ENCODE measurements around the gene CDH4. TPM values are rescaled to one million over a fixed set of nuclear protein-coding genes. Genes with fewer than 3 reads are reported as not detected.

Gene CDH4
- total and polyA plus RNA-seq, 2 of the 8 experiments (the other 6 are each of a cell fraction or from before 2014, with no cell fraction given) = 4.3 to 7.9 TPM

DNA sequence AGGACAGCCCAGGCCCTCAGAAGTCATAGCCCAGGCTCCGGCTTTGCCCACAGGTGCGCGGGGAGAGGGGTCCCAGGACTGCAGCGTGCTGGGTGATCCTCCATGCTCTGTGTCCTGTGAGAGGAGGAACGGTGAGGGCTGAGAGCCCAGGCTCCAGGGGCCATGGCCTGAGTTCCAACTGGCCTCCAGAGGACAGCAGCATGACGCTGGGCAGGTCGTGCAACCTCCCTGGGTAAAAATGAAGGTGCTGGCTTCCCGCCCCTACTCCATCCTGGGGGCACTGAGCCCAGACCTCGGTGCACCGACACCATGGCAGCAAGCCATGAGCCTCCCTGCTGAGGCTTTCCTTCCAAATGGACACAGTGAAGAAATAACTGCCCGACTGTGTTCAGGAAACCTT lies 508.3 kb downstream of the CDH4 start:
- H4K91ac ChIP-seq (replicated peaks; ENCODE audit: insufficient read length, low read length) = no peak overlapping the region
- DNase-seq (ENCODE audit: low read depth in 1 of 2, low spot score in 2 of 2) (no peak), FAIRE-seq (no peak)
- no peak overlapping the region for H2AFZ ChIP-seq (ENCODE audit: low read length)
- no peak overlapping the region for H4K5ac ChIP-seq (ENCODE audit: insufficient read length, low read depth, low read length)
- no peak overlapping the region for H3K4me2 ChIP-seq (ENCODE audit: insufficient read depth in 1 of 2, low read depth in 2 of 2, low read length in 2 of 2)
- no peak overlapping the region for H2BK120ac ChIP-seq (replicated peaks; ENCODE audit: low read depth, low read length)
- no peak overlapping the region for H3K14ac ChIP-seq (ENCODE audit: insufficient read length)
- H3K9me3 ChIP-seq (ENCODE audit: insufficient read depth in 2 of 2, low read depth in 1 of 2, low read length in 1 of 2) = no peaks in the 10 kb centered on the region
- H4K20me1 ChIP-seq (replicated peaks in 1 of 2; ENCODE audit: control insufficient read depth in 1 of 2, insufficient read depth in 2 of 2, low read length in 2 of 2) = peaks cover 0 to 6% of the 10 kb centered on the region in 2 experiments
- H3K36me3 ChIP-seq (ENCODE audit: control insufficient read depth in 2 of 4, insufficient read depth in 4 of 4, low read length in 3 of 4) = no peaks in the 10 kb centered on the region
- POLR2A ChIA-PET (ENCODE audit: partially characterized antibody) = no interaction called here
- H3K56ac ChIP-seq (replicated peaks; ENCODE audit: insufficient read length, low read depth, low read length) = no peak overlapping the region
- no peak overlapping the region for H2BK20ac ChIP-seq (ENCODE audit: low read length)
- H3K23me2 ChIP-seq (ENCODE audit: low read depth, low read length) = peaks cover under 1% of the 10 kb centered on the region; the same call in 1 of the 2 replicates
- no peaks in the 10 kb centered on the region for H3K79me2 ChIP-seq (ENCODE audit: control insufficient read depth in 1 of 2, insufficient read depth in 2 of 2, low read length in 2 of 2)
- no peaks in the 10 kb centered on the region; the same call in 1 of the 2 replicates for H3K79me1 ChIP-seq (ENCODE audit: low read depth, low read length)
- H3K9ac ChIP-seq (replicated peaks in 1 of 4; ENCODE audit: extremely low read depth in 1 of 4, low read depth in 3 of 4, low read length in 3 of 4) = no peak overlapping the region
- H2AK5ac ChIP-seq (ENCODE audit: low read depth, low read length) = no peak overlapping the region
- no peak overlapping the region for H2BK5ac ChIP-seq (ENCODE audit: low read depth, low read length)
- H3K18ac ChIP-seq (ENCODE audit: extremely low read depth, low read length) = no peak overlapping the region
- CTCF ChIA-PET (ENCODE audit: partially characterized antibody) = interaction anchor here (0.9 kb wide), 1 partner anchor 115 kb away, joined by 3 read pairs; no protein-coding TSS in a partner anchor
- H3K4me3 ChIP-seq (ENCODE audit: extremely low read depth in 1 of 4, insufficient read depth in 2 of 4, low read depth in 3 of 4, low read length in 4 of 4) = no peak overlapping the region
- 86% methylated on average over 11 of the region's 11 CpGs; no CpG with 5 or more reads in 1 of the 2 experiments for WGBS, 2 experiments (ENCODE audit: extremely low coverage in 1 of 2, insufficient coverage in 1 of 2, insufficient read length in 1 of 2, insufficient replicate concordance in 2 of 2, low coverage in 1 of 2, low lambda C conversion rate in 2 of 2, missing lambda C conversion rate in 1 of 2)
- no peak overlapping the region for H3K27ac ChIP-seq (ENCODE audit: low read depth, low read length)
- no peak overlapping the region for H3K4ac ChIP-seq (replicated peaks; ENCODE audit: insufficient read length, low read depth, low read length)
- peaks cover 0 to 7% (median 3%) of the 10 kb centered on the region in 4 experiments; a peak in 5 of 7 replicates for H3K4me1 ChIP-seq (replicated peaks in 1 of 4; ENCODE audit: control insufficient read depth in 3 of 4, insufficient read depth in 4 of 4, low read length in 3 of 4)
- 0 out of 2 replicates have a peak overlapping the region, but pooled peaks have one; percentile 27 for H2BK12ac ChIP-seq (ENCODE audit: low read depth, low read length)
- no peaks in the 10 kb centered on the region; a peak in 2 of 7 replicates for H3K27me3 ChIP-seq (replicated peaks in 1 of 4; ENCODE audit: control insufficient read depth in 3 of 4, extremely low read depth in 1 of 4, insufficient read depth in 3 of 4, low read length in 3 of 4)
- H3K23ac ChIP-seq (ENCODE audit: insufficient read length) = no peak overlapping the region
- no peak overlapping the region for H4K8ac ChIP-seq (ENCODE audit: extremely low read depth, insufficient read depth, low read length)
- H2BK15ac ChIP-seq (ENCODE audit: low read length) = no peak overlapping the region
- TF ChIP-seq EP300 (IDR thresholded peaks at IDR 0.05; ENCODE audit: borderline replicate concordance in 1 of 2, low read depth in 2 of 2, low read length in 2 of 2) (no peak), BACH1 (IDR thresholded peaks at IDR 0.05; ENCODE audit: low read length) (no peak), BRCA1 (IDR thresholded peaks at IDR 0.05; ENCODE audit: low read depth, low read length) (no peak), CREB1 (IDR thresholded peaks at IDR 0.05) (no peak), SP4 (IDR thresholded peaks at IDR 0.05; ENCODE audit: low read length) (no peak), SP1 (IDR thresholded peaks at IDR 0.05; ENCODE audit: low read depth, low read length) (no peak), SUZ12 (IDR thresholded peaks at IDR 0.05; ENCODE audit: low read length) (no peak), TBP (IDR thresholded peaks at IDR 0.05; ENCODE audit: low read depth, low read length) (no peak), GTF2F1 (IDR thresholded peaks at IDR 0.05; ENCODE audit: borderline replicate concordance, low read depth, low read length) (no peak), HDAC2 (IDR thresholded peaks at IDR 0.05; ENCODE audit: borderline replicate concordance in 1 of 2, low read depth in 2 of 2, low read length in 2 of 2) (no peak), PHF8 (conservative IDR thresholded peaks at IDR 0.05; ENCODE audit: low read depth, low read length) (no peak), NRF1 (IDR thresholded peaks at IDR 0.05; ENCODE audit: low read depth, low read length) (no peak)

All from H1 (cell line).